Mesodermal cell (in vitro differentiated cells): Measurements from ENCODE around the gene SSX2IP.

Experiments used
- H3K27ac ChIP-seq: 2 replicates; pipeline ENCODE4 v1.7.0; 2013; ENCODE audit warnings: mild to moderate bottlenecking, low read depth, low read length, moderate library complexity; ENCODE audit not compliant: severe bottlenecking
- H3K36me3 ChIP-seq: 2 replicates; pipeline ENCODE4 v1.7.1; 2013; ENCODE audit warnings: mild to moderate bottlenecking, low read length, moderate library complexity; ENCODE audit not compliant: control insufficient read depth, insufficient read depth
- H3K4me1 ChIP-seq: one replicate; pipeline ENCODE4 v1.7.1; 2013; ENCODE audit warnings: mild to moderate bottlenecking, low read length; ENCODE audit not compliant: insufficient read depth, control insufficient read depth, poor library complexity, severe bottlenecking
- H3K4me3 ChIP-seq: 2 replicates; pipeline ENCODE4 v1.7.0; 2013; ENCODE audit warnings: low read length, control low read depth, mild to moderate bottlenecking; ENCODE audit not compliant: insufficient read depth, poor library complexity, severe bottlenecking; ENCODE audit errors: extremely low read depth
- H3K9me3 ChIP-seq: 2 replicates; pipeline ENCODE4 v1.7.1; 2013; ENCODE audit warnings: mild to moderate bottlenecking, low read length, moderate library complexity; ENCODE audit not compliant: control insufficient read depth
- WGBS, 2 experiments: methylation state at CpG; one replicate each; pipeline ENCODE4 v1.1.5; 2013; ENCODE audit warnings: missing lambda C conversion rate in 2 of 2; ENCODE audit not compliant: insufficient coverage in 2 of 2; 5-methylcytosine and 5-hydroxymethylcytosine counted together

SSX2IP gene

GRCh38 chr1:84709131-84709530, 18.9 kb upstream of the SSX2IP start:
- Histone ChIP-seq H3K9me3 (no peaks in the 10 kb centered on the region), H3K4me1 (no peaks in the 10 kb centered on the region), H3K27ac (no peak overlapping the region), H3K4me3 (no peak overlapping the region), H3K36me3 (no peaks in the 10 kb centered on the region)
- no CpG with 5 or more reads among the region's 1 CpG for WGBS, 2 experiments

GRCh38 chr1:84708031-84708430, 17.8 kb upstream of the SSX2IP start:
- Histone ChIP-seq H3K27ac (no peak overlapping the region), H3K36me3 (no peaks in the 10 kb centered on the region), H3K4me3 (no peak overlapping the region), H3K9me3 (no peaks in the 10 kb centered on the region), H3K4me1 (no peaks in the 10 kb centered on the region)
- 96% methylated on average over 4 of the region's 4 CpGs; no CpG with 5 or more reads in 1 of the 2 experiments for WGBS, 2 experiments

- no peak overlapping the region for H3K27ac ChIP-seq
- no peaks in the 10 kb centered on the region for H3K4me1 ChIP-seq
- 83 to 87% methylated on average over 4 of the region's 4 CpGs for WGBS, 2 experiments
- no peaks in the 10 kb centered on the region for H3K36me3 ChIP-seq
- no peak overlapping the region for H3K4me3 ChIP-seq
- no peaks in the 10 kb centered on the region for H3K9me3 ChIP-seq
Observed at GRCh38 chr1:84705513-84705912, 15.3 kb upstream of the SSX2IP start.

GRCh38 chr1:84704872-84705417, 14.7 kb upstream of the SSX2IP start:
- WGBS, 2 experiments, result 96% methylated on average over 3 of the region's 3 CpGs

GRCh38 chr1:84703431-84703830, 13.2 kb upstream of the SSX2IP start:
- Histone ChIP-seq H3K36me3 (no peaks in the 10 kb centered on the region), H3K4me1 (peaks cover 7% of the 10 kb centered on the region), H3K27ac (no peak overlapping the region), H3K4me3 (no peak overlapping the region), H3K9me3 (no peaks in the 10 kb centered on the region)
- no CpG with 5 or more reads among the region's 2 CpGs for WGBS, 2 experiments

More at GRCh38 chr1:84704872-84705417, 14.7 kb upstream of the SSX2IP start:
- Histone ChIP-seq H3K9me3 (no peaks in the 10 kb centered on the region), H3K4me3 (no peak overlapping the region), H3K36me3 (no peaks in the 10 kb centered on the region), H3K27ac (no peak overlapping the region), H3K4me1 (no peaks in the 10 kb centered on the region)

- Histone ChIP-seq H3K36me3 (no peaks in the 10 kb centered on the region), H3K9me3 (no peaks in the 10 kb centered on the region), H3K27ac (no peak overlapping the region), H3K4me1 (peaks cover 11% of the 10 kb centered on the region), H3K4me3 (no peak overlapping the region)
- no CpG with 5 or more reads among the region's 1 CpG for WGBS, 2 experiments
Observed at GRCh38 chr1:84702143-84702542, 11.9 kb upstream of the SSX2IP start.

- Histone ChIP-seq H3K9me3 (no peaks in the 10 kb centered on the region), H3K4me3 (no peak overlapping the region), H3K27ac (no peak overlapping the region), H3K4me1 (peaks cover 11% of the 10 kb centered on the region), H3K36me3 (no peaks in the 10 kb centered on the region)
- WGBS, 2 experiments, result 76 to 82% methylated on average over 2 of the region's 5 CpGs
Observed at GRCh38 chr1:84701376-84701775, 11.1 kb upstream of the SSX2IP start.

GRCh38 chr1:84700070-84700469, 9.8 kb upstream of the SSX2IP start:
- WGBS, 2 experiments, result 89% methylated on average over 1 of the region's 1 CpG; no CpG with 5 or more reads in 1 of the 2 experiments
- peaks cover 11% of the 10 kb centered on the region for H3K4me1 ChIP-seq
- no peaks in the 10 kb centered on the region for H3K36me3 ChIP-seq
- H3K9me3 ChIP-seq, result no peaks in the 10 kb centered on the region
- no peak overlapping the region for H3K4me3 ChIP-seq
- H3K27ac ChIP-seq, result no peak overlapping the region

- Histone ChIP-seq H3K27ac (no peak overlapping the region), H3K36me3 (no peaks in the 10 kb centered on the region), H3K4me3 (no peak overlapping the region), H3K4me1 (peaks cover 11% of the 10 kb centered on the region), H3K9me3 (no peaks in the 10 kb centered on the region)
- 43 to 83% methylated on average over 1 to 2 of the region's 2 CpGs for WGBS, 2 experiments
Observed at GRCh38 chr1:84698151-84699110, 8.2 kb upstream of the SSX2IP start.

GRCh38 chr1:84693785-84694184, 3.5 kb upstream of the SSX2IP start:
- H3K4me1 ChIP-seq, result peaks cover 10% of the 10 kb centered on the region
- H3K36me3 ChIP-seq, result no peaks in the 10 kb centered on the region
- WGBS, 2 experiments, result 60 to 71% methylated on average over 1 of the region's 1 CpG
- H3K27ac ChIP-seq, result no peak overlapping the region
- H3K4me3 ChIP-seq, result no peak overlapping the region
- H3K9me3 ChIP-seq, result no peaks in the 10 kb centered on the region

- H3K27ac ChIP-seq, result no peak overlapping the region
- whole genome bisulfite sequencing, 2 experiments, result 89 to 100% methylated on average over 2 of the region's 2 CpGs
- peaks cover 4% of the 10 kb centered on the region for H3K4me1 ChIP-seq
- no peaks in the 10 kb centered on the region for H3K9me3 ChIP-seq
- no peak overlapping the region for H3K4me3 ChIP-seq
- H3K36me3 ChIP-seq, result no peaks in the 10 kb centered on the region
Observed at GRCh38 chr1:84693005-84693404, 2.7 kb upstream of the SSX2IP start.
